ENCODE data around the gene RASL11B. TPM values are rescaled to one million over a fixed set of nuclear protein-coding genes. Genes with fewer than 3 reads are reported as not detected.

Gene RASL11B
- 0.15 TPM for polyA plus RNA-seq (2013, experiment 1 of 2)
- polyA plus RNA-seq (2013, experiment 2 of 2), result 0.36 TPM

GRCh38 chr4:52861879-52862616 is at the start of gene RASL11B:
Gene RASL11B, plus strand, starts transcription at chr4:52862317. Its CDS starts 191 bp downstream, at chr4:52862508.
- H2BK5ac ChIP-seq (ENCODE audit: low read depth, low read length, poor library complexity, severe bottlenecking), result no peak within 1 kb of the TSS
- no peak within 1 kb of the TSS for H2AK5ac ChIP-seq (ENCODE audit: low read length, severe bottlenecking)
- H2BK120ac ChIP-seq (ENCODE audit: low read depth, low read length), result no peak within 1 kb of the TSS
- peak within 1 kb of the TSS in 1 of 2 experiments; percentile 28 for H2BK12ac ChIP-seq (ENCODE audit: low read length in 2 of 2)
- H4K8ac ChIP-seq (ENCODE audit: low read length), result peak within 1 kb of the TSS; percentile 52
- peak within 1 kb of the TSS in 1 of 2 experiments; percentile 84 for H3K23ac ChIP-seq (ENCODE audit: low read length in 2 of 2)
- peaks cover 2 to 13% of the 10 kb centered on the region in 2 experiments for H3K36me3 ChIP-seq (ENCODE audit: control insufficient read depth in 1 of 2, insufficient read depth in 2 of 2, low read depth in 1 of 2, low read length in 2 of 2)
- H3K4me3 ChIP-seq (ENCODE audit: insufficient read depth in 1 of 2, low read depth in 1 of 2, low read length in 2 of 2), result peak within 1 kb of the TSS; percentile 67 to 81
- H3K4ac ChIP-seq (ENCODE audit: low read depth in 1 of 2, low read length in 2 of 2), result no peak within 1 kb of the TSS
- peak within 1 kb of the TSS; percentile 64 for H4K91ac ChIP-seq (ENCODE audit: low read length)
- peaks cover 21 to 37% of the 10 kb centered on the region in 2 experiments for H3K27me3 ChIP-seq (ENCODE audit: control insufficient read depth in 1 of 2, insufficient read depth in 1 of 2, low read length in 2 of 2)
- H3K79me1 ChIP-seq (replicated peaks; ENCODE audit: low read length, poor library complexity, severe bottlenecking), result peaks cover 2% of the 10 kb centered on the region
- H3K9me3 ChIP-seq (ENCODE audit: control insufficient read depth, low read length), result peaks cover 26% of the 10 kb centered on the region
- peak within 1 kb of the TSS in 1 of 2 experiments; percentile 68 for H3K14ac ChIP-seq (ENCODE audit: low read length in 2 of 2)
- H3K18ac ChIP-seq (ENCODE audit: low read depth in 1 of 2, low read length in 2 of 2), result peak within 1 kb of the TSS in 1 of 2 experiments; percentile 88
- H3K4me1 ChIP-seq (ENCODE audit: control insufficient read depth, insufficient read depth, low read depth, low read length), result peaks cover 13% of the 10 kb centered on the region
- H3K9ac ChIP-seq (ENCODE audit: low read length), result peak within 1 kb of the TSS; percentile 63
- peak; percentile 74 for DNase-seq
- H2AFZ ChIP-seq (ENCODE audit: low read depth, low read length), result peak within 1 kb of the TSS; percentile 36
- H2BK15ac ChIP-seq (ENCODE audit: low read depth, poor library complexity, severe bottlenecking), result no peak within 1 kb of the TSS
- 1% methylated on average over 69 of the region's 94 CpGs for WGBS
- no peak within 1 kb of the TSS for H3K27ac ChIP-seq (ENCODE audit: low read length, poor library complexity, severe bottlenecking)
- peak within 1 kb of the TSS; percentile 96 for H3K4me2 ChIP-seq (ENCODE audit: low read length, poor library complexity, severe bottlenecking)

DNA sequence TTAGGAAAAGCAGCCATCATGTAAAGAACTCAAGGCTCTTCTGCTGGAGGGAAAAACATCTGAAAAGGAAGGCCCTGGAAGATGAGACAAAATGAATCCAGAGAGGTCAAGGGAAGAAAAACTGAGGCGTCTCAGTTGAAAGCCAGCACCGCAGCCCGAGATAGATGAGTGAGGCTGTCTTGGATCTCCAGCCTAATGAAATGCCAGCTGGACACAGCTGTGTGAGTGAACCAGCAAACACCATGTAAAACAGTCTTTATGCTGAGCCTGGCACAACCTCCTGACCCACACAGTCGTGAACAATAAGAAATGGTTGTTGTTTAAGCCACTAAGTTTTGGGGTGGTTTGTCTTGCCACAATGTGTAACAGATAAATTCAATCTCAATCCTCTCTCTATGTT is 48.6 kb upstream of the RASL11B start:
- no peak overlapping the region for H3K18ac ChIP-seq (ENCODE audit: low read depth in 1 of 2, low read length in 2 of 2)
- no peak overlapping the region for H3K23ac ChIP-seq (ENCODE audit: low read length in 2 of 2)
- no peak overlapping the region for H3K4me2 ChIP-seq (ENCODE audit: low read length, poor library complexity, severe bottlenecking)
- H3K4ac ChIP-seq (ENCODE audit: low read depth in 1 of 2, low read length in 2 of 2), result no peak overlapping the region
- no peak overlapping the region for H2AFZ ChIP-seq (ENCODE audit: low read depth, low read length)
- H3K4me1 ChIP-seq (ENCODE audit: control insufficient read depth, insufficient read depth, low read depth, low read length), result no peaks in the 10 kb centered on the region
- H3K9ac ChIP-seq (ENCODE audit: low read length), result no peak overlapping the region
- no peak overlapping the region for H2AK5ac ChIP-seq (ENCODE audit: low read length, severe bottlenecking)
- no peaks in the 10 kb centered on the region for H3K9me3 ChIP-seq (ENCODE audit: control insufficient read depth, low read length)
- H3K4me3 ChIP-seq (ENCODE audit: insufficient read depth in 1 of 2, low read depth in 1 of 2, low read length in 2 of 2), result no peak overlapping the region
- WGBS, result 96% methylated on average over 3 of the region's 4 CpGs
- H2BK15ac ChIP-seq (ENCODE audit: low read depth, poor library complexity, severe bottlenecking), result no peak overlapping the region
- no peak overlapping the region for H4K91ac ChIP-seq (ENCODE audit: low read length)
- DNase-seq, result peak; percentile 12
- no peaks in the 10 kb centered on the region for H3K27me3 ChIP-seq (ENCODE audit: control insufficient read depth in 1 of 2, insufficient read depth in 1 of 2, low read length in 2 of 2)
- no peak overlapping the region for H3K14ac ChIP-seq (ENCODE audit: low read length in 2 of 2)
- H2BK120ac ChIP-seq (ENCODE audit: low read depth, low read length), result no peak overlapping the region
- no peaks in the 10 kb centered on the region for H3K79me1 ChIP-seq (replicated peaks; ENCODE audit: low read length, poor library complexity, severe bottlenecking)
- H4K8ac ChIP-seq (ENCODE audit: low read length), result no peak overlapping the region
- H2BK12ac ChIP-seq (ENCODE audit: low read length in 2 of 2), result no peak overlapping the region
- H3K36me3 ChIP-seq (ENCODE audit: control insufficient read depth in 1 of 2, insufficient read depth in 2 of 2, low read depth in 1 of 2, low read length in 2 of 2), result no peaks in the 10 kb centered on the region
- no peak overlapping the region for H3K27ac ChIP-seq (ENCODE audit: low read length, poor library complexity, severe bottlenecking)
- no peak overlapping the region for H2BK5ac ChIP-seq (ENCODE audit: low read depth, low read length, poor library complexity, severe bottlenecking)

DNA sequence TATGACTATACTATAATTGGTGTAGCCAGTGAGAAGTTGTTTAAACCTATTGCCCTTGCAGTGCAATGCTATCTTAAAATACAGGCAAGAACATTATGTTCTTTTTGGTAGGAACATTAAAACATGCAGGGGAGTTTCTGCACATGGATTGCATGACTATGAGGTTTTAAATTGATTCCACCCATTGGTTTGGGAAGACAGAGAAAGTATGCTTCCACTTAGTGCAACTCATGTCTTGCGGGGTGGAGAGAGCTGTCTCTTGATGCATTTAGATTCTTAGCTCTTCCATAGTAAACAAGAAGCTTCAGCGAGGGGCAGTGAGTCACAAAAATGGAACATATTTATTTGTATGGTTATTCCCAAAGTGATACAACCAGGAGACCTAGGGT is 39.5 kb upstream of the RASL11B start:
- WGBS, result 12% methylated on average over 2 of the region's 2 CpGs
- H4K8ac ChIP-seq (ENCODE audit: low read length), result no peak overlapping the region
- no peak overlapping the region for H3K23ac ChIP-seq (ENCODE audit: low read length in 2 of 2)
- H3K79me1 ChIP-seq (replicated peaks; ENCODE audit: low read length, poor library complexity, severe bottlenecking), result no peaks in the 10 kb centered on the region
- no peak overlapping the region for H2BK5ac ChIP-seq (ENCODE audit: low read depth, low read length, poor library complexity, severe bottlenecking)
- no peak overlapping the region for H2AFZ ChIP-seq (ENCODE audit: low read depth, low read length)
- H3K4ac ChIP-seq (ENCODE audit: low read depth in 1 of 2, low read length in 2 of 2), result no peak overlapping the region
- H3K4me1 ChIP-seq (ENCODE audit: control insufficient read depth, insufficient read depth, low read depth, low read length), result peaks cover 19% of the 10 kb centered on the region
- no peak overlapping the region for H3K14ac ChIP-seq (ENCODE audit: low read length in 2 of 2)
- H3K27me3 ChIP-seq (ENCODE audit: control insufficient read depth in 1 of 2, insufficient read depth in 1 of 2, low read length in 2 of 2), result peaks cover 0 to 3% of the 10 kb centered on the region in 2 experiments
- H3K4me2 ChIP-seq (ENCODE audit: low read length, poor library complexity, severe bottlenecking), result no peak overlapping the region
- H3K27ac ChIP-seq (ENCODE audit: low read length, poor library complexity, severe bottlenecking), result no peak overlapping the region
- H3K18ac ChIP-seq (ENCODE audit: low read depth in 1 of 2, low read length in 2 of 2), result no peak overlapping the region
- H3K9ac ChIP-seq (ENCODE audit: low read length), result no peak overlapping the region
- H2BK15ac ChIP-seq (ENCODE audit: low read depth, poor library complexity, severe bottlenecking), result no peak overlapping the region
- H2BK12ac ChIP-seq (ENCODE audit: low read length in 2 of 2), result no peak overlapping the region
- H3K36me3 ChIP-seq (ENCODE audit: control insufficient read depth in 1 of 2, insufficient read depth in 2 of 2, low read depth in 1 of 2, low read length in 2 of 2), result no peaks in the 10 kb centered on the region
- no peak overlapping the region for H2BK120ac ChIP-seq (ENCODE audit: low read depth, low read length)
- no peak overlapping the region for H3K4me3 ChIP-seq (ENCODE audit: insufficient read depth in 1 of 2, low read depth in 1 of 2, low read length in 2 of 2)
- H2AK5ac ChIP-seq (ENCODE audit: low read length, severe bottlenecking), result no peak overlapping the region
- H4K91ac ChIP-seq (ENCODE audit: low read length), result no peak overlapping the region
- peak; percentile 97 for DNase-seq
- no peaks in the 10 kb centered on the region for H3K9me3 ChIP-seq (ENCODE audit: control insufficient read depth, low read length)

GRCh38 chr4:52822972-52823701 is 39.0 kb upstream of the RASL11B start:
- Histone ChIP-seq H3K14ac (ENCODE audit: low read length in 2 of 2) (no peak overlapping the region), H4K91ac (ENCODE audit: low read length) (no peak overlapping the region), H3K27ac (ENCODE audit: low read length, poor library complexity, severe bottlenecking) (peak overlapping the region; percentile 82)

More at GRCh38 chr4:52822972-52823701, 39.0 kb upstream of the RASL11B start:
- no peak overlapping the region for H2BK5ac ChIP-seq (ENCODE audit: low read depth, low read length, poor library complexity, severe bottlenecking)
- H3K4me2 ChIP-seq (ENCODE audit: low read length, poor library complexity, severe bottlenecking), result no peak overlapping the region
- peak overlapping the region in 1 of 2 experiments; percentile 36 for H3K4ac ChIP-seq (ENCODE audit: low read depth in 1 of 2, low read length in 2 of 2)
- H2AK5ac ChIP-seq (ENCODE audit: low read length, severe bottlenecking), result no peak overlapping the region
- no peak overlapping the region for H2BK12ac ChIP-seq (ENCODE audit: low read length in 2 of 2)
- no peak overlapping the region for H2BK120ac ChIP-seq (ENCODE audit: low read depth, low read length)
- DNase-seq, result peak; percentile 96
- H3K36me3 ChIP-seq (ENCODE audit: control insufficient read depth in 1 of 2, insufficient read depth in 2 of 2, low read depth in 1 of 2, low read length in 2 of 2), result no peaks in the 10 kb centered on the region
- peaks cover 19% of the 10 kb centered on the region for H3K4me1 ChIP-seq (ENCODE audit: control insufficient read depth, insufficient read depth, low read depth, low read length)
- no peaks in the 10 kb centered on the region for H3K9me3 ChIP-seq (ENCODE audit: control insufficient read depth, low read length)
- H3K23ac ChIP-seq (ENCODE audit: low read length in 2 of 2), result no peak overlapping the region
- H4K8ac ChIP-seq (ENCODE audit: low read length), result no peak overlapping the region
- H3K27me3 ChIP-seq (ENCODE audit: control insufficient read depth in 1 of 2, insufficient read depth in 1 of 2, low read length in 2 of 2), result peaks cover 0 to 3% of the 10 kb centered on the region in 2 experiments
- H3K79me1 ChIP-seq (replicated peaks; ENCODE audit: low read length, poor library complexity, severe bottlenecking), result no peaks in the 10 kb centered on the region
- 0% methylated on average over 3 of the region's 5 CpGs for WGBS
- no peak overlapping the region for H3K4me3 ChIP-seq (ENCODE audit: insufficient read depth in 1 of 2, low read depth in 1 of 2, low read length in 2 of 2)
- H2AFZ ChIP-seq (ENCODE audit: low read depth, low read length), result no peak overlapping the region
- no peak overlapping the region for H3K9ac ChIP-seq (ENCODE audit: low read length)
- no peak overlapping the region for H3K18ac ChIP-seq (ENCODE audit: low read depth in 1 of 2, low read length in 2 of 2)
- H2BK15ac ChIP-seq (ENCODE audit: low read depth, poor library complexity, severe bottlenecking), result no peak overlapping the region
